Pons (tissue), 1 donor: ENCODE measurements around the gene CD99L2.
A peak's percentile ranks its signal among the peaks of the same experiment; 100 is the strongest.
"Not testable (repeated sequence)": the region's sequence is repeated elsewhere in the genome, so short reads cannot be mapped to it uniquely, and the experiment has no call there.

Experiments
- DNase-seq: peaks from one replicate; pipeline ENCODE4 v3.0.0-alpha.2; 2016; ENCODE audit warnings: low spot score

Gene CD99L2

DNA sequence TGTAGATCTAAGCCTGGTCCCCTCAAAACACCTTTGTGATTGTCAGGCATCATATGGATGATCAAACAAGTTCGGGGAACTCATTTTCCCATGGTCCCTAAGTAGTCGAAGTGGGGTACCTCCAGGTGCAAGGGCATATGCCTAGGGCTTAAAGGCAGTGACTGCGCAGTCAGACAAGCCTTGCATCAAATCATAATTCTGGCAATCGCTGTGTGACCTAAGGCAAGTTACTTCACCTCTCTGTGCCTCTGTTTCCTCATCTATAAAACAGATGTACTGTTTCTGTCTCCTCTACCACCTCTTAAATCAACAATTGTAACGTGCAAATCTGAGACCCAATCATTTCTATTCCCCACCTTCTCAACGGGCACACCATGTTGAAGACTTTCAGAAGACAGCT is 1.8 kb downstream of the CD99L2 start:
- DNase-seq: no peak

DNA sequence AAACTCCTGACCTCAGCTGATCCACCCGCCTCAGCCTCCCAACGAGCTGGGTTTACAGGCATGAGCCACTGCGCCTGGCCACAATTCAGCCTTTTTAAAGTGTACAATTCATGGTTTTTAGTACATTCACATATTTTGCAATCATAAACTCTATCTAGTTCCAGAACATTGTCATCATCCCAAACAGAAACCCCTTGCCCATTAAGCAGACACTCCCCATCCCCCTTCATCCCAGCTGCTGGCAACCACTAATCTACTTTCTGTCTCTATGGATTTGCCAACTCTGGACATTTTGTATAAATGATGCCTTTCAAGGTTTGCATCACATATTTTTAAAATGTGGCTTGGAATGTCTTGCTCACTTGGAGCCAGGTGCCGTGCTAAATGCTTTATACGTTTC is 4.5 kb downstream of the CD99L2 start:
- DNase-seq: no peak

GRCh38 chrX:150889131-150889530 is 9.3 kb downstream of the CD99L2 start:
- DNase-seq: no peak

- DNase-seq: peak; percentile 69
Measured at GRCh38 chrX:150887906-150888465, 10.5 kb downstream of the CD99L2 start.

DNA sequence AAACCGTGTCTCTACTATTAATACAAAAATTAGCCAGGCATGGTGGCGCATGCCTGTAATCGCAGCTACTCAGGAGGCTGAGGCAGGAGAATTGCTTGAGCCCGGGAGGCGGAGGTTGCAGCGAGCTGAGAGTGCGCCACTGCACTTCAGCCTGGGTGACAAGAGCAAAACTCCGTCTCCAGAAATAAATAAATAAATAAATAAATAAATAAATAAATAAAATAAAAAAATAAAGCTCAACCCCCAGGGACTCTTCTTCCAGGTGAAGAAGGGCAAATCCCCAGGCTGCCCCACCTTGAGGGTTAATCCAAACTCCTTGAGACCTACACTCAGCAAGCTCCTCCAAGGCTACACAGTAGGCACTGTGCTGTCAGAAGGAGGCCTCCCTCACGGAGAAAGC is 11.2 kb downstream of the CD99L2 start:
- not testable (repeated sequence) for DNase-seq

- DNase-seq: no peak
Measured at GRCh38 chrX:150886381-150886780, 12.1 kb downstream of the CD99L2 start.

- DNase-seq: no peak
Measured at GRCh38 chrX:150880808-150881165, 17.7 kb downstream of the CD99L2 start.

DNA sequence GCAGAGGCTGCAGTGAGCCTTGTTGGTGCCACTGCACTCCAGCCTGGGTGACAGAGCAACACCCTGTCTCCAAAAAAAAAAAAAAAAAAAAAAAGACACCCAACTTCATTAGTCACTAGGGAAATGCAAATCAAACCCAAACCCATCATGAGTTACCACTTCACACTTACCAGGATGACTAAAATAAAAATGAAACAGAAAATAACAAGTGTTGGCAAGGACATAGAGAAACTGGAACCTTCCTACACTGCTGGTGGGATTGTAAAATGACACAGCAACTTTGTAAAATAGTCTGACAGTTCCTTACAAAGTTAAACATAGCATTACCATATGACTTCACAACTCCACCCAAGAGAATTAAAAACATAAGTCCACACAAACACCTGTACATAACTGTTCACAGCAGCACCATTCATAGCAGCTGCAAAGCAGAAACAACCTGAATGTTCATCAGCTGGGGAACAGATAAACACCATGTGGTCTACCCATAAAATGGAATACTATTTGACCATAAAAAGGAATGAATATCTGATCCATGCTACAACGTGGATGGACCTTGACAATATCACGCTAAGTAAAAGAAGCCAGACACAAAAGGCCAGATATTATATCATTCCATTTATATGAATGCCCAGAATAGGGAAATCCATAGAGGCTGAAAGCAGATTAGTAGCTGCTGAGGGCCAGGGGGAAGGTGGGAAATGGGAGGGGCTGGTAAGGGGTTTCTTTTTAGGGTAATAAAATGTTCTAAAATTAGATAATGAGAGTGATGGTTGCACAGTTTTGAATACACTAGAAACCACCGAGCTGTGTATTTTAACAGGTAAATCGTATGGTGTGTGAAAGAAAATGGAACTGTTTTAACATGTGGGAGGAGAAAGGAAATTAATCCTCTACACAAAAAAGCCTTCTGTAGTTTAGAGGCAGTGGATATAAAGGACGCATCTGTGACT is 18.3 kb downstream of the CD99L2 start:
- no peak for DNase-seq

- DNase-seq: not testable (repeated sequence)
Measured at GRCh38 chrX:150875621-150876020, 22.8 kb downstream of the CD99L2 start.

DNA sequence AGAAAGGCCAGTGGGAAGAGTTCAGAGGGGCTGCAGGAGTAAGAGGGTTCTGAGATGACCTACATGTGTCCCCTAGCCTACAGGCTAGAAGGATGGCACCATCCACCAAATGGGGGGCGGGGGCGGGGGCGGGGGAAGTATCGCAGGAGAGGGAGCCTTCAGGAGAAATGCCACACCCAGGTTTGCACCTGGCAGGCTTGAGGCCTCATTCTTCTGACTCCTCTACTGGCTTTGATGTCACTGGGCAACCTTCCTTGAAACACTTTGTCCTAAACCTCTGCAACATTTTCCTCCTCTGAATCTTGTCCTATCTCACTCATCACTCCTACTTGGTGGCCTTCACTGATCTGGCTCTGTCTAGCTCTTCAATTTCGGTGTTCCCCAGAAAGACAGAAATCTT is 24.0 kb downstream of the CD99L2 start:
- no peak for DNase-seq

DNA sequence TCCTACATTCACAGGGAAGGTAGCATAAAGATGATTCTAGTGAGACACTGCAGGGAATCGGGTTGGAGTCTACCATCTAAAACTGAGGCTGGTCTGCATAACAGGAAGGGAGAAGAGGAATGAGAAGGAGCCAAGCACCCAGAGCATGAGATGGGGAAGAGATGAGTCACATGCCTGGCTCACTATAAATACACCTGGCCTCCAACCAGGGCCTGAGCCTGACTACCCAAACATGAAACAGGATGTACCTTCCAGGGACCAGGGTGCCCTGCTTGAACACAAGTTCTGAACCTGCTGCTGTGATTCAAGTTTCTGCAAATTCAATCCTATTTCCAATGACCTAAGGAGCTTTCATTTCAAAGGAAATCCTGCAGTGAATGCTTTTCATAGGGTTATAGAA is 24.9 kb downstream of the CD99L2 start:
- no peak for DNase-seq

DNA sequence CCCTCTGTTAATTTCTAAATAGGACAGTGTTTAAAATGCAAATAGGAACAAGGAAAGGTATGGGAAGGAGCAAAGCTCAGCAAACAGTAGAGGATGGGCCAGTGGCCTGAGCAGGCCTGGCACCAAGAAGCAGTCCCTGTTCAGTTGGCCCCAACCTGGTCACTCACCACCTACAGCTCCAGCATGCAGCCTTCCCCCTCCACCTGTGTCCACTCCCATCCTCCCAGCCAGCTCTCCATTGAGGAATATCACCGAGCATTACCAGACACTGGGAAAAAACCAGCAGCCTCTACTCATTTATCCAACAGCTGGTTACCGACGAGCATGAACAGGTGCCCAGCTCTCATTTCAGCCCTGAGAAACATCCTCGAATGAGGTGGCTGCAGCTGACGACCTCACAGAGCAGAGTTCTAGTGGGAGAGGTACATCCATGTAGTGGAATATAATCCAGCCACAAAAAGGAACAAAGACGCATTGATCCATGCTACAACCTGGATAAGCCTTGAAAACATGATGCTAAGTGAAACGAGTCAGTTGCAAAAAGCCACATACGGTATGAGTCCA is 25.6 kb downstream of the CD99L2 start:
- DNase-seq: no peak

DNA sequence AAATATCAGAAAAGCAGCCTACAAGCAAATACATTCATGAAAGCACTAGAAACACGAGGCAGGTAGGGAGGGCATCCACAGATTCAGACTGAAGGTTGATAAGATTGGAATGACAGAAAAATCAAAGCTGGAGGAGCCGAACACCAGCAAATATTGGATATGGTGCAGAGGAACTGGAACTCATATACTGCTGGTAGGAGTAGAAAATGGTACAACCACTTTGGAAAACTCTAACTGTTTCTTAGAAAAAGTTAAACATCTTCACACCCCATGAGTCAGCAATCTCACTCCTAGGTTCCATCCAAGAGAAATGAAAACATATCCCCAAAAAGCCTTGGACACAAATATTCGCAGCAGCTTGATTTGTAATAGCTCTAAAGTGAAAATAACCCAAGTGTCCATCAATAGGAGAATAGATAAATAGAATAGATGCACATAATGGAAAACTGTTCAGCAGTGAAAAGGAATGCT is 27.1 kb downstream of the CD99L2 start:
- no peak for DNase-seq

DNA sequence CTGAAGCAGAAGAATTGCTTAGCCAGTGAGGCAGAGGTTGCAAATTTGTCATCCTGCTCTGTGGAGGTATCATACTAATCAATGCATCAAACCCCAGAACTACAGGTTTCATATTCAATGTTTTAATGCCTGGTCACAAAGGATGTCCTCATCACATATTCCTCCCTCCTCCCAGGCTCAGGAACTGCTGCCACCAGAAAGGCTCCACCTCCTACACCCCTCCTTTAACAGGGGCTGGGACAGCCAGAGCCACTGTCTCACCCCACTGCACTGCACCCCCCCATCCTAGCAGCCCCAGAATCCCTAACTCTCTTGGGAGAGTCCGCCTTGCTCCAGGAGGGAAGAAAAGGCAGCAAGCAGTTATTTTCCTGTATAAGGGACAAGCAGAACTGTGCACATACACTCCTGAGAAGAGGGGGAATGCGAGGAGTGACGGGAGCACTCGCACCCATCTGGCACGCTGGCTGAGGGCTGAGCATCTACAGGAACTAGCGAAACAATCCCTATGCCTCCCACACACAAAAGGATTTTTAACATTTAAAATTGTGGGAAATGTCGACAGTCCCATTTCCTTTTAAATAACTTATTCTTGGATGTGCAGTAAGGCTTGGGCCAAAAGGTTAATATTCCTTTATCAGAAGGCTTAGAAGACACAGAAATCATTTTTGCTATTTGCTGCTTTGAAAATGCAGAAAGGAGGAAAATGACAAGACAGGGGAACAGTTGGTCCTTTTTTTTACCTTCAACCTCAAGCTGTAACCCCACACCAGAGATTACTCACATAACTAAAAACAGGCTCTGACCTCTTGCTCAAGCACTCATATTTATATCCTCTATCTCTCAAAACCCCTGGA is 27.8 kb downstream of the CD99L2 start:
- DNase-seq: no peak

- DNase-seq: peak; percentile 31
Measured at GRCh38 chrX:150870029-150870428, 28.4 kb downstream of the CD99L2 start.

DNA sequence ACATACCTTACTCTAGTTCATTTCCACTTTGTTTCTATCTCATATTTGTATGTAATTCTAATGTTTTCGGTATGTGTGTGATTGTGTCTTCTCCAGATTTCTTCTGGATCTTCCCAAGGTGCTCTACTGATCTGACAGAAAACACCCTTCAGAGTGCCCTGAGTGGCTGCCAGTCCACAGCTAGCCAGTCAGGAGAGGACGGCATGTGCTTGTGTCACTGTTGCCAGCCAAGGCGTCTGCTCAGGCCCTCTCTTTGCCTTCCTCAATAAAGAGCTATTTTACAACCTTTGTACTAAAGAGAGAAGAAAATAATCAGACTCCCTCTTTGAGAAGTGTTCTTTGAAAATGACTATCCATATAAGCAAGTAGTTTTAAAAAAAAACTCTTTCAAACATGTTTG is 29.0 kb downstream of the CD99L2 start:
- DNase-seq: peak; percentile 35

- DNase-seq: no peak
Measured at GRCh38 chrX:150868625-150869024, 29.8 kb downstream of the CD99L2 start.

GRCh38 chrX:150864127-150864526 is 34.3 kb downstream of the CD99L2 start:
- DNase-seq: no peak

GRCh38 chrX:150863191-150863590 is 35.3 kb downstream of the CD99L2 start:
- DNase-seq: no peak

- DNase-seq: no peak
Measured at GRCh38 chrX:150857453-150857852, 41.0 kb downstream of the CD99L2 start.

GRCh38 chrX:150856785-150857184 is 41.7 kb downstream of the CD99L2 start:
- no peak for DNase-seq

DNA sequence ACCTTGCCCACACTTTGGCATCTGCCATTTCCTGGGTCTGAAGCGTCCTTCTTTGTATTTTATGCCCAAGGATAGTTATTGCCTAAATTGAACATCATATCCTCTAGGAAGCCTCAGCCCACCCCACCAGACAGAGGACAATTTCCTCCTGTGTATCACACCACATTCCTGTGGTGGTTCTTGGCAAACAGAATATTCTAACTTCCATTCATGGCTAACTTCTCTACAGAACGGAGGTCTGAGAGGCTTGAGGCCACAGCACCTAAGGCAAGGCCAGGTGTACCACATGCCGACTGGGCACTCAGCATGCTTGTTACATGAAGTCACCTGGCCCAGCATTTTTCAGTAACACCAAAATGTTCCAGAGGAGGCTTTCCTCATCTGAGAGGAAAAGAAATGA is 42.4 kb downstream of the CD99L2 start:
- DNase-seq: no peak
